GM19438 (cell line): ENCODE results near the gene DCBLD1.
A peak's percentile ranks its signal among the peaks of the same experiment; 100 is the strongest.

Experiments used
- ATAC-seq: cut with Tn5 transposase; IDR thresholded peaks from one replicate; pipeline ENCODE4 v1.9.1; 2021; ENCODE audit warnings: low read depth; ENCODE audit not compliant: unreplicated experiment

DCBLD1 gene

DNA sequence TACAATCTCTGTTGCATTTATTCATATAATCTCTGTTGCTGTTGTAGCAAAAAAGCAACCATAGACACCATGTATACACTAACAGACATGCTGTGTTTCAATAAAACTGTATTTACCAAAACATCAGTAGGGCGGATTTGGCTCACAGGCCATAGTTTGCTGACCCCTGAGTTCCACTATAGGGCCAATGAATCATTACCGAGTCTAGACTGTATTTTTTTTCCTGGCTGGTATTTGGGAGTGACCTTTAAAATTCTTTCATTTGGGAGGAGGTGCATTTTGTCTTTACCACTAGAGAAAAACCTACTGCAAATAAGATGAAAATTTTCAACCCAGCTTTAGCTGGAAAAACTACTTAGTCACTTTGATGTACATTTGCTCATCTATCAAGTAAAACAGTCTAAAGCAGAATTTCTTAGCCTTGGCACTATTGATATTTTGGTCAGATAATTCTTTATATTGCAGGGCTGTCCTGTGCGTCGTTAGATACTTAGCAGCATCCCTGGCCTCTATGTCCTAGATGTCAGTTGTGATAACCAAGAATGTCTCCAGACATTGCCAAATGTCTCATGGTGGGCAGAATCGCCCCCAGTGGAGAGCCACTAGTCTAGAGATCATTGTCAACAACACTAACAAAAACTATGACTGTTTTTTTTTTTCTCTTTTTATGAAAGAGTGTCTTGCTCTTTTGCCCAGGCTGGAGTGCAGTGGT lies 39.5 kb downstream of the DCBLD1 start:
- ATAC-seq: no peak

DNA sequence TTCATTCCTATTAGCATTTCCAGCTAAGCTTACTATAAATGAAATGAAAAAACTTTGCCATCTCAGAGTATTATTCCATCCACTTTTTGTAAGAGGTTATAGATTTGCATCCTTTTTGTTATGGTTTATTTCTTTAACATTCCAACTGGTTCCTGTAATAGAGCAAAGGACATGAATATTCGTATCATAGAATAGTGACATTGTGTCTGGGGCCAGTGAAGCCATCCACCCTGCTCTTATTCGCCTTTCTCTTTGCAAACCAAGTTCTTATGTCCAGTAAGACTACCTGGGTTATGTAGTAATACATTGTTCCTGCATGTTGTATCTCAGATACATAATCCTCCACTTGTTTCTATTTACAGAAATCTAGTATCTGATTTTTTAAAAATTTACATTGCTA lies 43.1 kb downstream of the DCBLD1 start:
- no peak for ATAC-seq

DNA sequence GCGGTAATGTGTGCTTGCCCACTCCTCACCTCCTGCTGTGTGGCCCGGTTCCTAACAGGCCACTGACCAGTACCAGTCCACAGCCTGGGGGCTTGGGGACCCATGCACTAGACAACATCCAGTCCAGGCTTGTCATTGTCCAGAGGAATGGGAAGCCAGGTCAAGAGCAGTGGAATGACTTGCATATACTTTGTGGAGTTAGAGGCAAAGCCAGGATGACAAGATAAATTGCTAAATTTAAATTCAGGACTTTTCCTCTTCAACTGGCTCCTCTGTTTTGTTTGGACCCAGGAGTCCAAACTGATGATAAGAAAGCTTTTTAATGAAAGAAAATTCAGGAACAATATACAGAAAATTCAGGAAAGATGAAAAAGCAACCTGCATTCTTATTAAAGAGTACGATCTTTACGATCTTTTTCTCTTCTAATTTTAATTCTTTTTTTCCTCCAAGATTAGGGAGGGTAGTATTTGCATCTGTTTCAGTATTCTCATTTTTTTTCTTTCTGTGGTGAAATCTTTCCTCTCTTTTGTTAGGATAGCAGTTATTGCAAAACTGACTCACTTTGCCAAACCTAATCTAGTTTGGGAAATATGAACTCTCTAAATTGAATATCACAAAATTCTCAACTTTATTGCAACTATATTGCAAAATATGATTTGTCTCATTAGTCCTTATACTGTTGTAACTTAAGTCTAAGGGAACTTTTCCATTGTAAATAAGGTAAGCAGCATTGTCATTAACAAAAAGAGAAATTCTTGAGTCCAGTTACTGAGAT lies 48.2 kb downstream of the DCBLD1 start:
- no peak for ATAC-seq

DNA sequence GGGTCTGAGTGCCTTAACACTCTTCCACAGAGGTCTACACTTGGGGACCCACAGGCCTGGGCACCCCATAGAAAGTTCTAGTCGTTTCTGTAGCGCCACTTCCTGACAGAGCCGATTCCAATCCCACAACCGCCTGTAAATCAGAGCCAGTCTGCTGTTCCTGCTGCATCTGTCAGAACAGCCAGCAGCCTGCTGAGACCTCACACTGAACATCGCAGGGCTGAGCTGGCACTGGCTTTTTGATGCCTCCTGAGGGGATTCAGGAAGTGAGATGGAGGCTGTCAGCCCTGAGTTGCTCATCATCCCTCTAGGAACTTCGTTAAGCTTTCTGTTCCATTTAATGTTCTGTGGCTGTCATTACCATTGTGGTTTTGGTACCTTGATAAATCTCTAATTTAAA lies 48.9 kb downstream of the DCBLD1 start:
- no peak for ATAC-seq

DNA sequence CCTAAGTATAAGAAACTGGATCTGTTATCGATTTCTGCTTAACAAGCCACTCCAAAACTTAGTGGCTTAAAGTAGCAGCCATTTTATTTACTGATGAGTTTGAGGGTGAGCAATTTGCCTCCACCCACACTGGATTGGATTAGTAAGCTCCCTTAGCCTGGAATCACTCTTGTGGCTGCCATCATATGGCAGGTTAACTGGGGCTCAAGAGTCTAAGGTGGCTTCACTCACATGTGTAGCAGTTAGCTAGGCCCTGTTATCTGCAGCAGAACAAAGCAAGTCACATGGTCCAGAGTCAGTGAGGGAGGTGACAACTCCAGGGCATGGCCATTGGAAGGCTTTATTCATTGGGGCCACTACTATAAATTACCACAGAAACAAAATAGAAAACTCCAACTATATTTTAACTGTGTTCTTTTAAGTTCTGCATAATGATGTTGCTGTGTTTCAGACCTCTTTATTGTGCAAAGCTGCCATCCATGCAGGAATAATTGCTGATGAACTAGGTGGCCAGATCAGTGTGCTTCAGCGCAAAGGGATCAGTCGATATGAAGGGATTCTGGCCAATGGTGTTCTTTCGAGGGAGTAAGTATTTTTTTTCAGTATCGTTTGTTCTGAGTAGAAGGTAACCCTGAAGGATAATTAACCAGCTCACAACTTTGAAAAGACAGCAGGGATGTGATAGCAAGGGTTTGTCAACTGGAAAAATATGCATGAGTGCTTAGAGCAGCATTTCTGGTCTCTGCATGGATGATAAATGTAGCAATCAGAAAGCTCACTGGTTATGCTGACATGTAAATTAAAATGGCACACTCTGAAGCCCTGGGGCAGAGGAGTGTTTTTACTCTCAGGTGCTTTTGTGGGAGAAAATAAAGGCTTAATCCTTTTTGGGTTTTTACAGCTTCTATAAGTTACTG lies 49.6 kb downstream of the DCBLD1 start:
- no peak for ATAC-seq

DNA sequence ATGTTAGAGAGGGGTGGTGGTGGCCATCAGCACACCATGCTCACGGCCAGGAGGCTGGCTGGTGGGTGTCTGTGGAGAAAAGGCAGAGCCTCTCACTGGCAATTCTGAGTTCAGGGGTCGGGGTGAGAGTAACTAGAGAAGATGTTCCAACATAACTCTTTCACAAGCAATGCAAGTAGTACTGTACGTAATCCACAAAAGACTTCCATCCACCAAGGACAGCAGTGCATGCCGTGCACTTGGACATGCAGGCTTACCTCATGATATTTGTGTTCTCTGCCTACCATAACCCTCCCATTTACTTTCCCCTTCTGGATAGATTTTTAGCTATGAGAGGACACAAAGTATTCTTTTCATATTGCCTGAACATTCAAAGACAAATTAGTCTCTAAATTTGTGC lies 51.3 kb downstream of the DCBLD1 start:
- ATAC-seq: no peak

DNA sequence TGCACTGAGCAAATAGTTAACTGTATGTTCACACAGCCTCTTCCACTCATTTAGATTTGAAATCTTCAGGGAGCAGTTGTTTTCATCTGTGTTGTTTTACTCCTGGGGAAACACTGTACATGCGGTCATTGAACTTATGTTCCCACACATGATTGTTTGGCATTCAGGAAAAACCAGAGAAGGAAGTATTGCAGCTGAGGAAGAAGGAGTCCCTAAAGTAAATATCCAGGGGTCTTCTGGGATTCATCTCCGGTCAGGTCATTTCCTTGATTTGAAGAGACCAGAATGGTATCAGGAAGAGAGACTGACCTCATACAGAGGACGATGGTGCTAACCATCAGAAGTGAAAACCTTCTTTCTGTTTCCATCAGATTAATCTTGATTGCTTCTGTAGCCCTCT lies 52.5 kb downstream of the DCBLD1 start:
- no peak for ATAC-seq

DNA sequence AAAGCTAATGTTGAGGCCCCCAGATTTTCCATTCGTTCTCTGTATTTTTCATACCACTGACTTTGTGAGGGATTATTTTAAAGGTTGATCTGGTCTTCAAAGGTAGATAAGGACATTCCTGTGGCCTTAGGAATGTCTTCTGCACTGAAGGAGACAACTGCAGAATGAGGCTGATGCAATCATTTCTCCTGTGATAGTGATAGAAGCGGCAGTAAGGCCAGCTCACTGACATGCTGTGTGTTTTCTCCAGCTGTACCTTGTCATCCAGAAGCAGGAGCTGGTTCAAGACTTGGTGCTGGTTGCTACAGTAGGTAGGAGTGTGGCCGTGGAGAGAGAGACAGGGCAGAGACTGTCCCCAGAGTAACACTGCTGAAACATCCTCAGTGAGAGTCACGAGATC lies 53.8 kb downstream of the DCBLD1 start:
- no peak for ATAC-seq

DNA sequence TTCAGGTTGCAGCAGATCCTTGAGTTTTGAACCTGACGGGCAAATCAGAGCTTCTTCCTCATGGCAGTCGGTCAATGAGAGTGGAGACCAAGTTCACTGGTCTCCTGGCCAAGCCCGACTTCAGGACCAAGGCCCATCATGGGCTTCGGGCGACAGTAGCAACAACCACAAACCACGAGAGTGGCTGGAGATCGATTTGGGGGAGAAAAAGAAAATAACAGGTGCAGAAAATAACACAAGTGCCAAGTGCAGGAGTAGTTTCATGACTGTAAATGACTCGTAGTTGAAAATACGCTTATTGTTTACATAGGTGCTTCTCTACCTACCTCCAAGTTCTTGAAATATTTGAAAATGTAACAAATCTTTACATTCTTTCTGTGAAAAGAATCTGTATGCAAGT lies 56.1 kb downstream of the DCBLD1 start:
- no peak for ATAC-seq

DNA sequence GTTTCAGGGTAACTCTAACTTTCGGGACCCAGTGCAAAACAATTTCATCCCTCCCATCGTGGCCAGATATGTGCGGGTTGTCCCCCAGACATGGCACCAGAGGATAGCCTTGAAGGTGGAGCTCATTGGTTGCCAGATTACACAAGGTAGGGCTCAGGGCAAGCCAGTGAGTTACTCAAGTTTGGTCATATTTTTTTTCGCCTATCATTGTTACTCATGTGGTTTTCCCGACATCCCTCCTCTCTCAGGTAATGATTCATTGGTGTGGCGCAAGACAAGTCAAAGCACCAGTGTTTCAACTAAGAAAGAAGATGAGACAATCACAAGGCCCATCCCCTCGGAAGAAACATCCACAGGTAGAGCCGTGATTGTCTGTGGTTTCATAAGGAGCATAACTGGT lies 58.2 kb downstream of the DCBLD1 start:
- ATAC-seq: no peak

DNA sequence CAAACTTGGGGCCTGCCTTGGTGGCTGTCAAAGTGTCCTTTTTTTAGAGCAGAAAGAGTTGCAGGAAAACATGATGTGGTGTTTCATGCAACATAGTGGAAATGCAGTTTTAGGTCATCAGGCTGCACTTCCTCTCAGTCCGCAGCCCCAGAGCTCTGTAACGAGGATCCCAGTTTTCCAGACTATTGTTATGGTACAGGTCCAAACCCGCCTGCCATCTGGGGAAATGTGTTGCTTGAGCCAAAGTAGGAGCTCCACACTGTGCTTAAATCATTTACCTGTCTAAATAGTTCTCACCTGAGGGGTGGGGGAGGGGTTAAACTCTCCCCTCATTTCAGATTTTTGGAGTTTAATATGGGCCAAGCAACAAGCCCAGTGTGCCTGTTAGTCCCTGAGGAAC lies 60.0 kb downstream of the DCBLD1 start:
- no peak for ATAC-seq

DNA sequence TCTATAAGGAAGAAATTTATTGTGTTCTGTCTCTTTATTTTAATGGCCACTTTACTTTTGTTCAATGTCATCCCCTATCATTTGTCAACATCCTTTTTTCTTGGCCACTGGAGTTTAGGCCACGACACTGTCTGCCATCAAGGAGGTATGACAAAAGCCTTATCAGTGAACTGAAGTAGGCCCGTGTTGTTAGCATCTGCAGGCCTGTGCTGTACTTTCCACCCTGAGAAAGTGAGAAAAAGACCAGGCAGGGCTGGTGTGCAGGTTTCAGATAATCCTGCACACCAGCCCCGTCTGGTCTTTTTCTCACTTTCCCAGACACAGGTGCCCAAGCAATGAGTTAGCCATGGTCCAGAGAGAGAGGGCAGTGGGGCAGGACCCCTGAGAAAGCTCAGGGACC lies 62.2 kb downstream of the DCBLD1 start:
- ATAC-seq: no peak

DNA sequence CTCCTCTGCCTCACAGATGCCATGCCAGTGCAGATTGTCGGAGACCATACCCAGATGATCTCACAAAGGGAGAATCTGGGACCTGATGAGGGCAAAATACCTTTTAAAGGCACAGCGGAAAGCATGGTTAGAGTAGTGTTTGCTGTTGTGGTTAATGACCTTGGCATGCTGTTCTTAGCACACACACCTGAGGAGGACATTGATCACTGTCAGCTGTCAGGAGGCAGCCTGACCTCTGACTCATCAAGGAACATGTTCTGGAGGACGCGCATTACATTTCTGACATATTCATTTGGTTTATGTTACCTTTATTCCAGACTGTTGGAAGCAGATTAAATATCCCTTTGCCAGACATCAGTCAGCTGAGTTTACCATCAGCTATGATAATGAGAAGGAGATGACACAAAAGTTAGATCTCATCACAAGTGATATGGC lies 62.7 kb downstream of the DCBLD1 start:
- no peak for ATAC-seq

DNA sequence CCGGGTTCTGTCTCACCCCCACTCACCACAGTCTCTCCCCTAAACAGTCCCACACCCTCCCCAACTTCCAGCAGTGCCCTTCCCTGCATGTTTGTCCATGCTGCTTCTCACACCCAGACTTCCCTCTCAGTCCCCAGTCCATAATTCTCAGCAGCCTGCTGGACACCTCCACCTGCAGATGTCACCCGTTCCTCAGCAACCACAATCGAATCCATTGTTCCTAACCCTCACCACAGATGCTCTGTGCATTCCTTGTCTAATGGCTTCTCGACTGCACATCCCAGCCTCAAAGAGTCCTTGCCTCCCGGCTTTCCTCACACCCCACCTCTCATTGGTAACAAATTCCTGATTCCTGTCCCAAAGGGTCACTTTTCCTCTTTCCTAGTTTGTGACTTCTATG lies 64.2 kb downstream of the DCBLD1 start:
- no peak for ATAC-seq

DNA sequence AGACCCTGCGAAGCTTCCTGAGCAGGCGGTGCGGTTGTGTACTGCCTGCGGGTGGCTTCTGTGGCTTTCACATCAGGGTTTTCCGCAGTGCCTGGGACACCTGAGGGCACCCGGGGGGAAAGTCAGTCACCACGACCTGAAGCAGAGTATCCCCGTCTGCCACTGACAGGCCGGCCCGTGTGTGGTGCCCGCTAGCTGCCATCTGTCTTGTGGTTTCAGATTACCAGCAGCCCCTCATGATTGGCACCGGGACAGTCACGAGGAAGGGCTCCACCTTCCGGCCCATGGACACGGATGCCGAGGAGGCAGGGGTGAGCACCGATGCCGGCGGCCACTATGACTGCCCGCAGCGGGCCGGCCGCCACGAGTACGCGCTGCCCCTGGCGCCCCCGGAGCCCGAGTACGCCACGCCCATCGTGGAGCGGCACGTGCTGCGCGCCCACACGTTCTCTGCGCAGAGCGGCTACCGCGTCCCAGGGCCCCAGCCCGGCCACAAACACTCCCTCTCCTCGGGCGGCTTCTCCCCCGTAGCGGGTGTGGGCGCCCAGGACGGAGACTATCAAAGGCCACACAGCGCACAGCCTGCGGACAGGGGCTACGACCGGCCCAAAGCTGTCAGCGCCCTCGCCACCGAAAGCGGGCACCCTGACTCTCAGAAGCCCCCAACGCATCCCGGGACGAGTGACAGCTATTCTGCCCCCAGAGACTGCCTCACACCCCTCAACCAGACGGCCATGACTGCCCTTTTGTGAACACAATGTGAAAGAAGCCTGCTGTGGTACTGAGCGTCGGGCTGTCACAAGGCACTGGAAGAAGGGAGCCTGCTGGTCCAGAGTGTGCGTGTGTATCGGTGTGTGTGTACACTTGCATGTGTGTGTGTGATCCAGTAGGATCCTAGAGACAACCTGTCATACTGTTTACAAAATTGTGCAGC lies 65.5 kb downstream of the DCBLD1 start:
- ATAC-seq: peak; percentile 61

DNA sequence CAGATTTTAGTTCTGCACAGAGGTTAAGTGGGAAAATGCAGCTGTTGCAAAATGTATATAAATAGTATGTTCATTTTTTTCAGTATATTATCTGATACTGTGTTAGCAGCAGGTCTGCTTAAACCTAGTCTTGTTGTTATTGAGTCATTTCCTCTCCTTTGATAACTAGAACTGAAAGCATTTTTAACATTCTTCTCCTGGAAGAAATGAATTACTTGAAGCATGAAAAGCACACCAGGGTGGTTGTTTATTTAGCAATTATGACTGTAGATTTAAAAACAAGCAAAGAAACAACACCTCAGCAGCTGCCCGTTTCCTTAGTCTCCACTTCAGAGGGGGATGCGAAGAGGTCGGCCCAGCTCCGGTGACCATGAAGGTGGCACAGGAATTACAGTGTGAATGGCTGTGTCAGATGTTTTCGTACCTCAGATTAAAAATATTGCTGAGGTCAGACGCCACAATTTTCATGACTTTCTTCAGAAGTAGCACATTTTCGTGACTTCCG lies 66.4 kb downstream of the DCBLD1 start:
- ATAC-seq: no peak

DNA sequence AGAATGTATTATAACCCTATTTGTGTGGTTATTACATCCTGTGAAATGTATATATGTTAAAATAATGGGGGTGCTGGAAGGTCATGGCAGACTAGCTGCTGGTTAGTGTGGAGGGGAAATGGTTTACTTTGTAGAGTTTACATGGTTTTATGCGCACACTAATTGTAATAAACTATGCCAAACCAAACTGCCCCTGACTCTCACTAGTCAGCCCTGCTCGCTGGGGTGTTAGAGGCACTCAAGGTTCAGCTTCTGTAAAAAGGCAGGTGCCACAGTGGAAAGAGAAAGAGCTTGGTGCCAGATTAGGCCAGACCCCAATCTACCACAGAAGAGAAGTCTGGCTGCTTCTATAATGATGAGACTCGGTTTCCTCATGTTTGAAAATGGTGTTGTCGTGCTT lies 67.1 kb downstream of the DCBLD1 start:
- ATAC-seq: no peak

DNA sequence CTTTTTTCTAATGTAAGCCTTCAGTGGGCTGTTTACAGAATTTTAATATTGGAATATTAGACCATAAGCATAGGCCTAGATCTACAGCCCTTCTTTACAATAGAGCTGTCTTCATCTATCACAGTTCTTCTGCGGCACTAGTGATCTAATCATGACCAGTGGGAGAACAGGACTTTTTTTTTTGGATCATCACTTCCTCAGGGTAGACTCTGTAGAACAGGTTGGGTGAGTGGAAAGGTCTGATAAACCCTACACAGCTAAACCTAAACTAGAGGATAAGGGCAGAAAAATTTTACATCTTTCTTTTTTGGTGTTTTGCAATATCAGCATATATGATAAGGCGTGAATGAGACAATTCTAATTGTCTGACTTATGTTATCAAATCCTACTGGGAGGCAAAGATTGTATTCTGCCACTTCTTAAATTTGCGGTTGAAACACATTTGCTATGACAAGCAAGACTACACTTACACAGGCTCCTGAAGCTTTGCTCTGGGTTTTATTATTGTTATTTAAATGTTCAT lies 67.7 kb downstream of the DCBLD1 start:
- ATAC-seq: no peak

DNA sequence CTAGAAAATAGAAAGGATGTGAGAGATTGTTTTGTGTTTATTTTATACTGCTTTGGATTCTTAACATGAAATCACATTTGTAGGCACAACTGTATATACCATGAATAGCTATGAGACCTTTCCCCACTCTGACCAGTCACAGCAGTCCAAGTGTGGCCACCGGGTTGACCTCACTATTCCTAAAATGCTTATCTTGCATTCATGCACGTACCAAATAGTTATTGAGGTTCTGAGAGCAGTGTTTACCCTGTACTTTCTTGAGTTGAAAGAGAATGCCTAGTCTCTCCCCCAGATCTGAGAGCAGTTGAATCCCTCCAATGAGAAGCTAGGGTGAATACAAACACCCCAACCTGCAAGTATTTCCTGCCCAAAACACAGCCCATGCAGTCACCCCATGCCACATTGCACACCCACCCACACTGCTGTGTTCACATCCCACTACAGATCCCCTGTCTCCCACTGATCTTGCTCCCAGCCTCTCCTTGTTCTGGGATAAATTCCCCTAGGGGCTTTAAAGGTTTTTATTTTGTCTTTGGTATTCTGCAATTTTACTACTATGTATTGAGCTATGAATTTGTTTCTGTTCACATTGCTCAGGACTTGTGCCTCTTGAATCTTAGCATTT lies 68.3 kb downstream of the DCBLD1 start:
- ATAC-seq: no peak
